ENCODE measurements around the gene IGFBP1.

GRCh38 chr7:45881759-45882464 lies 6.4 kb upstream of the IGFBP1 start:
- TF ChIP-seq, protein P1, sequence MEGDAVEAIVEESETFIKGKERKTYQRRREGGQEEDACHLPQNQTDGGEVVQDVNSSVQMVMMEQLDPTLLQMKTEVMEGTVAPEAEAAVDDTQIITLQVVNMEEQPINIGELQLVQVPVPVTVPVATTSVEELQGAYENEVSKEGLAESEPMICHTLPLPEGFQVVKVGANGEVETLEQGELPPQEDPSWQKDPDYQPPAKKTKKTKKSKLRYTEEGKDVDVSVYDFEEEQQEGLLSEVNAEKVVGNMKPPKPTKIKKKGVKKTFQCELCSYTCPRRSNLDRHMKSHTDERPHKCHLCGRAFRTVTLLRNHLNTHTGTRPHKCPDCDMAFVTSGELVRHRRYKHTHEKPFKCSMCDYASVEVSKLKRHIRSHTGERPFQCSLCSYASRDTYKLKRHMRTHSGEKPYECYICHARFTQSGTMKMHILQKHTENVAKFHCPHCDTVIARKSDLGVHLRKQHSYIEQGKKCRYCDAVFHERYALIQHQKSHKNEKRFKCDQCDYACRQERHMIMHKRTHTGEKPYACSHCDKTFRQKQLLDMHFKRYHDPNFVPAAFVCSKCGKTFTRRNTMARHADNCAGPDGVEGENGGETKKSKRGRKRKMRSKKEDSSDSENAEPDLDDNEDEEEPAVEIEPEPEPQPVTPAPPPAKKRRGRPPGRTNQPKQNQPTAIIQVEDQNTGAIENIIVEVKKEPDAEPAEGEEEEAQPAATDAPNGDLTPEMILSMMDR (IDR thresholded peaks at IDR 0.05; ENCODE audit: insufficient read depth, low read length): no peak
- no peak for TF ChIP-seq POLR2AphosphoS5 (IDR thresholded peaks at IDR 0.05; ENCODE audit: low read depth)
